HepG2 (cell line): ENCODE results near the gene VPS13D. TPM values are rescaled to one million over a fixed set of nuclear protein-coding genes. Genes with fewer than 3 reads are reported as not detected.

Experiments
- ATAC-seq: fragments of 200-7000 bp; cut with Tn5 transposase; 3 replicates; pipeline ENCODE4 v1.9.1; 2020; ENCODE audit warnings: mild to moderate bottlenecking, moderate library complexity
- BruUV-seq: library from RNA; stranded (reverse); fragments of 400-500 nt; replicated peaks from 2 replicates; lab custom pipeline; 2021; lab: Mats Ljungman, UMichigan
- CTCF ChIA-PET: fragments of 300-600 bp; formaldehyde crosslinking; extraction: SDS; loops from one replicate; lab custom pipeline; 2021; ENCODE audit warnings: low total read pairs, inconsistent platforms, low intra/inter-chr PET ratio; lab: Yijun Ruan, JAX
- POLR2A ChIA-PET: fragments of 350-600 bp; sonication (Branson Sonifier 250); formaldehyde crosslinking; loops from one replicate; lab custom pipeline; 2020; ENCODE audit warnings: antibody characterized with exemption, inconsistent platforms; lab: Yijun Ruan, JAX
- DNase-seq: peaks from one replicate; pipeline ENCODE4 v3.0.0-alpha.2; 2015; ENCODE audit warnings: low spot score
- FAIRE-seq: peaks from 3 replicates; lab custom pipeline; 2011; peaks lifted over from hg19 to GRCh38; lab: Jason Lieb, UNC
- H2AFZ ChIP-seq: one replicate; pipeline ENCODE4 v1.6.1; 2011; ENCODE audit warnings: low read length, inconsistent platforms
- H3K27ac ChIP-seq: fragments of 300-600 bp; 3 replicates; pipeline ENCODE4 v1.8.0; 2011; ENCODE audit warnings: mixed run types, mild to moderate bottlenecking, mixed read lengths, low read length, inconsistent platforms; ENCODE audit not compliant: insufficient read depth; ENCODE audit errors: extremely low read length
- H3K27me3 ChIP-seq, 2 experiments: fragments of 200-600 bp in 1 of 2; 2 replicates in 1 of 2; 3 replicates in 1 of 2; pipeline versions ENCODE4 v1.6.0 to v1.8.0; 2011; ENCODE audit warnings: low read length in 2 of 2, mild to moderate bottlenecking in 2 of 2, moderate library complexity in 2 of 2, inconsistent platforms in 1 of 2; ENCODE audit not compliant: insufficient read depth in 2 of 2, control insufficient read depth in 1 of 2
- H3K36me3 ChIP-seq, 2 experiments: fragments of 200-600 bp in 1 of 2; replicated peaks in 1 of 2; 2 replicates in 1 of 2; 3 replicates in 1 of 2; pipeline versions ENCODE4 v1.5.1 to v1.8.0; 2011; ENCODE audit warnings: low read length in 2 of 2, inconsistent platforms in 1 of 2; ENCODE audit not compliant: insufficient read depth in 2 of 2, control insufficient read depth in 1 of 2
- H3K4me1 ChIP-seq: 2 replicates; pipeline ENCODE4 v1.5.1; 2012; ENCODE audit warnings: low read length, inconsistent platforms; ENCODE audit not compliant: insufficient read depth
- H3K4me2 ChIP-seq: 2 replicates; pipeline ENCODE4 v1.6.0; 2011; ENCODE audit warnings: low read depth, low read length, inconsistent platforms
- H3K4me3 ChIP-seq, 3 experiments: fragments of 200-600 bp in 1 of 3; sonication (generic), shearing (Covaris generic) in 1 of 3; replicated peaks in 1 of 3; 2 replicates each; pipeline ENCODE4 v1.5.1; 2011 to 2016; ENCODE audit warnings: low read length in 3 of 3, inconsistent platforms in 2 of 3, low read depth in 2 of 3, mild to moderate bottlenecking in 2 of 3, control low read depth in 1 of 3, mixed read lengths in 1 of 3; ENCODE audit not compliant: insufficient read depth in 1 of 3
- H3K79me2 ChIP-seq: one replicate; pipeline ENCODE4 v1.6.1; 2011; ENCODE audit warnings: low read length, inconsistent platforms; ENCODE audit not compliant: insufficient read depth
- H3K9ac ChIP-seq: 2 replicates; pipeline ENCODE4 v1.6.0; 2011; ENCODE audit warnings: mild to moderate bottlenecking, low read depth, low read length, inconsistent platforms; ENCODE audit not compliant: insufficient read depth
- H3K9me3 ChIP-seq: 2 replicates; pipeline ENCODE4 v1.5.1; 2012; ENCODE audit warnings: mild to moderate bottlenecking, low read length
- H4K20me1 ChIP-seq: 2 replicates; pipeline ENCODE4 v1.6.0; 2011; ENCODE audit warnings: inconsistent platforms, mild to moderate bottlenecking, low read length, moderate library complexity; ENCODE audit not compliant: insufficient read depth
- MYNN ChIP-seq: sonication (generic); formaldehyde crosslinking; IDR thresholded peaks from 2 replicates; pipeline ENCODE4 v1.4.0; 2020; ENCODE audit warnings: mild to moderate bottlenecking, low read depth, missing genetic modification reagents
- PAF1 ChIP-seq: IDR thresholded peaks from 2 replicates; pipeline ENCODE4 v1.6.1; 2016; ENCODE audit warnings: missing genetic modification reagents, missing compliant biosample characterization
- PHF5A ChIP-seq: IDR thresholded peaks from one replicate; pipeline ENCODE4 v1.6.1; 2018; ENCODE audit warnings: low read depth, missing genetic modification reagents; ENCODE audit not compliant: unreplicated experiment
- RCOR2 ChIP-seq: IDR thresholded peaks from 2 replicates; pipeline ENCODE4 v1.6.1; 2016; ENCODE audit warnings: missing biosample characterization, missing genetic modification reagents
- RFX3 ChIP-seq: IDR thresholded peaks from 2 replicates; pipeline ENCODE4 v1.6.1; 2016; ENCODE audit warnings: missing biosample characterization, missing genetic modification reagents
- RXRA ChIP-seq: sonication (generic); formaldehyde crosslinking; IDR thresholded peaks from 2 replicates; pipeline ENCODE4 v1.5.1; 2020; ENCODE audit warnings: missing genetic modification reagents
- SSRP1 ChIP-seq: IDR thresholded peaks from 2 replicates; pipeline ENCODE4 v1.6.1; 2016; ENCODE audit warnings: control low read depth
- TGIF2 ChIP-seq: IDR thresholded peaks from 2 replicates; pipeline ENCODE4 v1.6.1; 2016; ENCODE audit warnings: control low read depth, missing compliant biosample characterization
- XRCC5 ChIP-seq: fragments of 200-400 bp; formaldehyde crosslinking; optimal IDR thresholded peaks from 2 replicates; pipeline ENCODE3; 2017; ENCODE audit warnings: mild to moderate bottlenecking, low read length
- ZBTB1 ChIP-seq: sonication (generic); formaldehyde crosslinking; IDR thresholded peaks from 2 replicates; pipeline ENCODE4 v1.4.0; 2020; ENCODE audit warnings: missing genetic modification reagents, borderline replicate concordance
- ZBTB4 ChIP-seq: sonication (generic); formaldehyde crosslinking; IDR thresholded peaks from 2 replicates; pipeline ENCODE4 v1.4.0; 2020; ENCODE audit warnings: missing genetic modification reagents, mild to moderate bottlenecking, borderline replicate concordance
- ZFP36L2 ChIP-seq: sonication (generic); formaldehyde crosslinking; IDR thresholded peaks from 2 replicates; pipeline ENCODE4 v1.4.0; 2020; ENCODE audit warnings: missing genetic modification reagents
- ZNF430 ChIP-seq: sonication (generic); formaldehyde crosslinking; IDR thresholded peaks from 2 replicates; pipeline ENCODE4 v1.9.0; 2021; ENCODE audit warnings: mild to moderate bottlenecking, missing genetic modification reagents
- ZNF432 ChIP-seq: sonication (generic); formaldehyde crosslinking; IDR thresholded peaks from 2 replicates; pipeline ENCODE4 v1.5.0; 2020; ENCODE audit warnings: missing genetic modification reagents, mild to moderate bottlenecking, borderline replicate concordance
- ZNF451 ChIP-seq: sonication (generic); formaldehyde crosslinking; IDR thresholded peaks from 2 replicates; pipeline ENCODE4 v1.5.0; 2020; ENCODE audit warnings: mild to moderate bottlenecking, missing genetic modification reagents
- ZNF484 ChIP-seq: sonication (generic); formaldehyde crosslinking; IDR thresholded peaks from 2 replicates; pipeline ENCODE4 v1.5.1; 2020; ENCODE audit warnings: mild to moderate bottlenecking, low read depth, missing genetic modification reagents, borderline replicate concordance
- ZNF772 ChIP-seq: sonication (generic); formaldehyde crosslinking; IDR thresholded peaks from 2 replicates; pipeline ENCODE4 v1.5.0; 2020; ENCODE audit warnings: mild to moderate bottlenecking, missing genetic modification reagents
- ZXDC ChIP-seq: sonication (generic); formaldehyde crosslinking; IDR thresholded peaks from 2 replicates; pipeline ENCODE4 v1.5.0; 2020; ENCODE audit warnings: mild to moderate bottlenecking, missing genetic modification reagents
- WGBS: methylation state at CpG from one replicate; pipeline ENCODE4 v1.1.6; 2017; ENCODE audit warnings: low lambda C conversion rate; 5-methylcytosine and 5-hydroxymethylcytosine counted together
- in situ Hi-C: cut with HindIII; loops from 2 replicates; pipeline ENCODE4 v1.10.0; 2017; ENCODE audit warnings: low pct_unique_long_range_greater_than_20kb; ENCODE audit not compliant: extremely low pct_ligation_motif_present
- intact Hi-C: fragments of 100-400 bp; cut with micrococcal nuclease; formaldehyde crosslinking; loops from one replicate; pipeline ENCODE4 v1.10.0; 2022; ENCODE audit not compliant: unreplicated experiment
- polyA plus RNA-seq, 8 experiments: library from polyadenylated mRNA; depleted of rRNA in 3 of 8; stranded (reverse) in 7 of 8; unstranded in 1 of 8; fragments of >200 nt; fragmentation: Illumina TruSeq in 4 of 8; extraction: Trizol in 4 of 8; gene quantifications; 2 replicates each; pipeline versions ENCODE4 v1.2.1 to v1.2.3, GENCODE V29; 2011 to 2016; ENCODE audit warnings: low read depth in 4 of 8, missing spikeins in 1 of 8, mixed read lengths in 1 of 8; ENCODE audit not compliant: insufficient read depth in 1 of 8
- total RNA-seq, 5 experiments: library from RNA; depleted of rRNA; stranded (reverse); fragments of >200 nt; fragmentation: Illumina TruSeq; extraction: Trizol; gene quantifications; 2 replicates each; pipeline ENCODE4 v1.2.3, GENCODE V29; 2016; ENCODE audit warnings: low read depth in 1 of 5
- TF ChIP-seq, protein P1 (sequence below): sonication (generic); formaldehyde crosslinking; IDR thresholded peaks from 2 replicates; pipeline ENCODE4 v1.4.0; 2020; ENCODE audit warnings: mild to moderate bottlenecking, missing genetic modification reagents

VPS13D gene
- total and polyA plus RNA-seq, 2 of the 13 experiments (the other 11 are each of a cell fraction or from before 2014, with no cell fraction given): 8.6 to 13.9 TPM

DNA sequence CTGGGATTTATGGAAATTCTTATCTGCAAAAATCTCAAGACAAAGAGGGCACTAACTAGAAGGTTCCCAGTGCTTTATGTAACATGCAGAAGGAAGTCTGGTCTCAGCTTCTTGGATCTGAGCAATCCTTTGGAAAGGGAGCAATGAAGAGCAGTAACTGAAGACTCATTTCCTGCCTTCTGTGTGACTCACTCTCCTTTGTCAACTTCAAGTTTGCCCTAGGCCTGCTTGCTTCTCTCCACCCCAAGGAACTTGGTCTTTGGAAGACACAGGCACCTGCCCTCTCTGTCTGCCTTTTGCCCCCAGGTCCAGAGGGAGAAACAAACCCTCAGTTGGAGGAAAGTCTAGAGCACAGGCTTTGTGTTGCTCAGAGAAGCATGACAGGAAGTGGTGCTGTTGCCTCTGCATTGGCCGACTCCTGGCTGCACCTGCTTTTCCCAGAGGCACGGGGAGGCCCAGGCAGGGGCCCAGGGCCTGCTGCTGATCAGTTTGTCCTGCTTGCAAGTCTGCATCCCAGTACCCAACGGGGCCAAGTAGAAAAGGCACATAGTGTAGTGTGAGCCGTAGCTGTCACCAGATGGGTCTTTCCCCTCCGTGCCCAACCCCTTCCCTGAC lies 251.0 kb downstream of the VPS13D start (continued):
- TF ChIP-seq ZXDC (CRISPR knock-in tag) (no peak), RFX3 (CRISPR knock-in tag) (no peak)

GRCh38 chr1:12481928-12482327 lies 252.1 kb downstream of the VPS13D start:
- BruUV-seq: no TSS peak
- CTCF ChIA-PET: no interaction called here
- Histone ChIP-seq H3K27ac (no peak overlapping the region), H3K79me2 (no peaks in the 10 kb centered on the region), H3K9me3 (no peaks in the 10 kb centered on the region), H3K4me1 (peaks cover 74% of the 10 kb centered on the region), H3K36me3 (no peaks in the 10 kb centered on the region), H3K9ac (no peak overlapping the region), H4K20me1 (no peaks in the 10 kb centered on the region), H2AFZ (no peak overlapping the region), H3K4me2 (no peak overlapping the region), H3K4me3 (no peak overlapping the region), H3K27me3 (no peaks in the 10 kb centered on the region)
- WGBS: 95% methylated on average over 5 of the region's 6 CpGs
- ATAC-seq (no peak), FAIRE-seq (no peak), DNase-seq (no peak)
- in situ Hi-C loops (no loop called here), intact Hi-C loops (no loop called here)
- POLR2A ChIA-PET: no interaction called here
- TF ChIP-seq ZNF484 (CRISPR knock-in tag) (no peak), XRCC5 (no peak), ZBTB4 (CRISPR knock-in tag) (no peak), ZNF772 (CRISPR knock-in tag) (no peak), ZFP36L2 (CRISPR knock-in tag) (no peak), RXRA (no peak), SSRP1 (CRISPR knock-in tag) (no peak), MYNN (no peak), ZNF432 (CRISPR knock-in tag) (no peak), RCOR2 (CRISPR knock-in tag) (no peak), ZBTB1 (CRISPR knock-in tag) (no peak), TGIF2 (no peak), ZNF451 (CRISPR knock-in tag) (no peak), PHF5A (no peak), ZNF430 (CRISPR knock-in tag) (no peak), PAF1 (no peak)
- TF ChIP-seq, protein P1, sequence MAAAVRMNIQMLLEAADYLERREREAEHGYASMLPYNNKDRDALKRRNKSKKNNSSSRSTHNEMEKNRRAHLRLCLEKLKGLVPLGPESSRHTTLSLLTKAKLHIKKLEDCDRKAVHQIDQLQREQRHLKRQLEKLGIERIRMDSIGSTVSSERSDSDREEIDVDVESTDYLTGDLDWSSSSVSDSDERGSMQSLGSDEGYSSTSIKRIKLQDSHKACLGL (CRISPR knock-in tag): no peak
